DMS79 treated with DMSO at 0.1 percent for 48 hours (cell line): Measurements from ENCODE around the gene ST6GALNAC1.
A peak's percentile ranks its signal among the peaks of the same experiment; 100 is the strongest.
"Not testable (repeated sequence)": the region's sequence is repeated elsewhere in the genome, so short reads cannot be mapped to it uniquely, and the experiment has no call there.

Experiments
- DNase-seq: peaks from one replicate; lab custom pipeline; 2025; lab: John Stamatoyannopoulos, UW

The ST6GALNAC1 gene

GRCh38 chr17:76642994-76643393 is 563 bp downstream of the ST6GALNAC1 start:
- DNase-seq, result no peak

DNA sequence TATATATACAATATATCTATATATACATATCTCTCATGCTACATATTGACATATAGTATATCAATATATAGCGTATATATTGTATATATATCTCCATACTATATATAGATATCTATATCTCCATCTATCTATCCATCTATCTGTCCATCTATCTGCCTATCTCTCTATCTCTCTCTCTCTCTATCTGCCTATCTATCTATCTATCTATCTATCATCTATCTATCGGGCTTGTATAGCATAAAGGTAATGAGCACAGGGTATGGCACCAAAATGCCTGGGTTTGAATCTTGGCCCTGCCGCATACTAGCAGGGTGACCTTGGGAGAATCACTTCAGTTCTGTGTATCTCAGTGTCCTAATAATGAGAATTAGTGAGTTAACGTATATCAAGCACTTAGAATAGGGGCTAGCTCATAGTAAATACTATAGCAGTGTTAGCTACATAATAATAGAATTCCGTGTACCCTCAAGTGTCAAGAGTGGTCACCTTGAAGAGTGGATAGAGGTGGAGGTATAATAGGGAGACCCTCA is 1.5 kb downstream of the ST6GALNAC1 start:
- DNase-seq, result no peak

DNA sequence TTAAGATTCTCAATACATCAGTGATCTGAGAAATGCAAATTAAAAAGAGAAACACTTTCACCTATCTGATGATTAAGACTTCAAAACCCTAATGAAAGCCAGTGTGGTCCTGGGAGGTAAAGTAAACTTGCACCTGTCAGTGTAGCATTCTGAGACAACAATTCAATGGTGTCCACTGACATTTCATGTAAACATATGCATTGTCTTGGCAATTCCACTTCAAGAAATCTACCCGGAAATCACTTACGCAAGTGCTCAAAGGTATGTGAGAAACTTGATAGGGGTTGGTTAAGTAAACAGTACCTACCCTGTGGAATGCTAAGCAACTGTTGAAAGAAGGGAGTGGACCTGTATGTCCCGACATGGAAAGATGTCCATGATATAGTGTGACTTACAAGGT is 2.1 kb downstream of the ST6GALNAC1 start:
- DNase-seq, result no peak

DNA sequence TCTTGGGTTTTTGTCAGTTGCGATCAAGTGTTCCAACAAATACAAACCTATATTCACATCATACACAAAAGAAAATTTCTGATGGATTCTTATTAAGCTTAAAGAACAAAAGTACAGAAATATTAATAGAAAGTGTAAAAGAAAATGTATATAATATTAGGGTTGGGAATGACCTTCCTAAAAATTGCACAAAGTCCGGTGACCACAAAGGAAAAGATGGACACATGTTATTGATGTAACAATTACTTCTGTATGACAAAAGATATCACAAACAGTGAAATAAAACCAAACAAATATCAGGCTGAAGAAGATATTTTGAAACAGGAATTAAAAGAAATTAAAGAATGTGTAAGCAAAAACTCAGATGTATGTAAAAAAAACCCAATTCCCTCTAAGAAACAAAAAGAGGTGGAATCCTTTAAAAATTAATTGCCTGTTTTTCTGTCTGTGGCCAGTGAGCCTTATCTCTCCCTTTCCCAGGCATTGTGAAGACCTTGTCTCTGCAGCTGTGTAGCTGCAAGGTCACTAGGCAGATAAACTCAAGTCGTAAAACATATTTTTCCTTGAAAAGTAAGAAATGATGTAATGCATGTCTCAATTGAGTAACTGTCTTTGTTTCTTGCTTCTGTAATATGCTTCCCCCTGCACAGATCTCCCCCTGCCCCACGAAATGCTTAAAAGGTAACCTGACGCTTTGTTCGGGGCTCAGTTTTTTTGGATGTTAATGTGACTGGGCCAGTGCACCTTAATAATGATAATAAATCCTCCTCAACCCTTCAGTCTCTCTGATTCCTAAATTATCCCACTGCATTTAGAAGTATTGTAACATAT is 2.8 kb downstream of the ST6GALNAC1 start:
- DNase-seq, result no peak

DNA sequence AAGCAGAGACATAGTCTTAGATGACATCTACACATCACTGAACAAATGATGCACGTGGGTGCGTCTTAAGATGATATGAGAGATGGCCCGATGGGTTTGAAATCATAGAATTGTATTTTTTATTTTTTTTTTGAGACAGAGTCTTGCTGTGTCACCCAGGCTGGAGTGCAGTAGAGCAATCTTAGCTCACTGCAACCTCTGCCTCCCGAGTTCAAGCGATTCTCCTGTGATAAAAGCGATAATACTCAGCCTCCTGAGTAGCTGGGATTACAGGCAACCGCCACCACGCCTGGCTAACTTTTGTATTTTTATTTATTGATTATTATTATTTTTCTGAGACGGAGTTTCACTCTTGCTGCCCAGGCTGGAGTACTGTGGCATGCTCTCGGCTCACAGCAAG is 5.3 kb downstream of the ST6GALNAC1 start:
- no peak for DNase-seq

DNA sequence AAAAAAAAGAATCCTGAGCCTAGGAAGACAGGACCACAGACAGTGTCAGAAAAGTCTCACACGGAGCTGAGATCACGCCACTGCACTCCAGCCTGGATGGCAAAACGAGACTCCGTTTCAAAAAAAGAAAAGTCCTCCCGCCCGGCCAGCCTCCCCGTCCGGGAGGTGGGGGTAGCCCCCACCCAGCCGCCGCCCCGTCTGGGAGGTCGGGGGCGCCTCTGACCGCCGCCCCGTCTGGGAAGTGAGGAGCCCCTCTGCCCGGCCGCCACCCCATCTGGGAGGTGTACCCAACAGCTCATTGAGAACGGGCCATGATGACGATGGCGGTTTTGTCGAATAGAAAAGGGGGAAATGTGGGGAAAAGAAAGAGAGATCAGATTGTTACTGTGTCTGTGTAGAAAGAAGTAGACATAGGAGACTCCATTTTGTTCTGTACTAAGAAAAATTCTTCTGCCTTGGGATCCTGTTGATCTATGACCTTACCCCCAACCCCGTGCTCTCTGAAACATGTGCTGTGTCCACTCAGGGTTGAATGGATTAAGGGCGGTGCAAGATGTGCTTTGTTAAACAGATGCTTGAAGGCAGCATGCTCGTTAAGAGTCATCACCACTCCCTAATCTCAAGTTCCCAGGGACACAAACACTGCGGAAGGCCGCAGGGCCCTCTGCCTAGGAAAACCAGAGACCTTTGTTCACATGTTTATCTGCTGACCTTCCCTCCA is 6.9 kb downstream of the ST6GALNAC1 start:
- not testable (repeated sequence) for DNase-seq

- DNase-seq, result no peak
Observed at GRCh38 chr17:76635659-76636360, 7.7 kb downstream of the ST6GALNAC1 start.

- no peak for DNase-seq
Observed at GRCh38 chr17:76635039-76635438, 8.5 kb downstream of the ST6GALNAC1 start.

GRCh38 chr17:76633628-76634328 is 9.8 kb downstream of the ST6GALNAC1 start:
- DNase-seq, result no peak

GRCh38 chr17:76631821-76632565 is 11.6 kb downstream of the ST6GALNAC1 start:
- DNase-seq, result no peak

DNA sequence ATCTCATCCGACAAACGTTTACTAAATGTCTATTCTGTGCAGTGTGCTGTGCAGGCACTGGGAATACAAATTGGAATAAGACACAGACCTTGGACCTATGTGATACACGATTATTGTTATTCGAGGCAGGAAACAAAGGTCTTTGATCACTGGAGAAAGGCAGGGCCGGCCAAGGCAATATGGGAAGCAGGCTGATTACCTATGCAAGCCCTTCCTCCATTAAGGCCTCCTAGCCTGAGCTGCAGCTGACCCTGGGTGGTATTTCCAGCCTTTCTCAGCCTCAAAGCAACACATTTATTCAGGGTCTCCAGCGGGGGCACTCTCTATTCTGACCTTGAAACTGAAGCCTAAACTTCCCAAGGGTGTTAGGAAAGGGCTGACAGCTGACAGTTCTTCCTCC is 13.4 kb downstream of the ST6GALNAC1 start:
- no peak for DNase-seq

DNA sequence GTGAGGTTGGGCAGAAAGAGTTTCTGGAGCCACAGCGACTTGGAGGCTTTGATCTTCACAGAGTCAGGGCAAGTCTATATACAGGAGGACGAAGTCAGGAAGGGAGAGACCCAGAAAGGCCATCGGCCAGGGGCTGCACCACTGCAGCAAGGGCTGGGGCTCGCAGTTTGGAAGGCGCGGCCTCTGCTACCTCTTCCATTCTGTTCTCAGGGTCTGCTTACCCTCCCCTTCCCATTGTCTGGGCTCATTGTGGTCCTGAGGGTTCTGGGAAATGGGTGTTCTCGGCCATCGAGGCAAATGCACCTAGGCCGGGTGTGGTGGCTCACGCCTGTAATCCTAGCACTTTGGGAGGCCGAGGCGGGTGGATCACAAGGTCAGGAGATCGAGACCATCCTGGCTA is 16.0 kb downstream of the ST6GALNAC1 start:
- DNase-seq, result no peak

- DNase-seq, result no peak
Observed at GRCh38 chr17:76626442-76626841, 17.1 kb downstream of the ST6GALNAC1 start.

DNA sequence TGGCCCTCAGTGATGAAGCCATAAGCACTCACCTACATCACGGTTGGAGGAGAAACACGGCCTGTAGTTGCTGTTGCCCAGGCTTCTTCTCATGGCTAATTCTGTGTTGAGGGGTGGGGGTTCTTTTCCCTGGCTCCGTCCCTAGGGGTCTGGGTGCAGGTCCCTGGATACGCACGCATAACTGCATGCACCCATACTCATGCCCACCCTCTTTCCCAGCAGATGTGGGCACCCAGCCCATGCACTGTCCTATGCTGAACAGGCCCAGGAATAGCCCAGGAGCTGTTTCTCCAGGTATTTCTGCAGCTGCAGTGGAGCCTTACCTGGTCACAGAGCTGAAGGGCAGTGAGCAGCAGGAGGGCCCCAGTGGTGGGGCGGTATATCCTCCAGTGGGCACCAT is 18.1 kb downstream of the ST6GALNAC1 start:
- no peak for DNase-seq

DNA sequence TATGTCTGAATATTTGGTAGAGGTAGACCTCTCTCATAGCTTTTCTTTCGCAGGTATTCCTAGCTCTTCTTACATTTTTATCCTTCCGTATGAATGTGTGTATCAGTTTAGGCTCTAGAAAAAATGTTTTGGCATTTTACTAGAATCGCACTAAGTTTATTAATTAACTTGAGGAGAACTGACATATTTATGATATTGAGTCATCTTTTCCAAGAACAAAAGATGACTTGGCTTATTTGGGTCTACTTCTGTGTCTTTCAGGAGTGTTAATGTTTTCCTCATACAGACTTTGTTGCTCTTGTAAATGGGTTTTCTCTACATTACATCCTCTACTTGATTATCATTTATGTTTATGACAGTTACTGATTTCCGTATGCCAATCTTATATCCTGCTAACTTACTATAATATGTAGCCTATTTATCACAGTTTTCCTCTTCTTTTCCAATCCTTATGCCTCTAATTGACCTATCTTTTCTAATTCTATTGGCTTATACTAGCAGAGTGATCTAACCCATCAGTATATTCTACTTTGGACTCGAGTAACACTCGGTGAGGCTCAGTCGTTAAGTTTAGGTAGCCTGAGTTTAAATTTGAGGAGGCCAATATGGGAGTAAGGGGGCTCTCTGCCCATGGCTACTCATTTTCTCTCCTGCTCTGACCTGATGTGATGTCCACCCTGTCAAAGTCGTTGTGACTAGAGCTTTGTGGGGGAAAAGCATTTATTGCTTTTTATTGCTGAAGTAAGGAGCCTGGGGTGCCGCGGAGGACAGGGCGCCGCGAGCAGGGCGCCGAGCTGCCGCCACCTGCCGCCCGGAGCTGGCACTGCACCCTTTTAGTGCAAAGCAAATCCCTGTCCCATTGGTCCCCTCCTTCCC is 20.0 kb downstream of the ST6GALNAC1 start:
- peak; percentile 36 for DNase-seq

DNA sequence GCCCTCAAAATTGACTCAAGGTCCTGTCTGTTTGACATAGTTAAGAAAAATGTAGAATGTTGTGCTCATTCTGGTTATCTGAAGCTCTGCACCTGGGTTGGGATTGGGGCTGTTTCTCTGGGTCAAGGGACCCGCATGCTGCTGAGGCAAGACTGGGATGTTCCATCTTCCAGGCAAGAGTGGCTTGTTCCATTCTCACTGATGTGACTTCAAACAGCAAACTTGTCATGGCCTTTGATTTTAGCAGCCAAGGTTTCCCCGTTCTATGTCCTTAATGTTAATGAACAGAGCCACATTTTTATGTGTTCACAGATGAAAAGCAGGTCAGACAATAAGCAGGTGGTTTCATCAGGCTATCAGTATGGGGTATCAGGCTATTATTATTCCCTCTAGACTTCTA is 25.7 kb downstream of the ST6GALNAC1 start:
- no peak for DNase-seq

- no peak for DNase-seq
Observed at GRCh38 chr17:76614912-76615617, 28.5 kb downstream of the ST6GALNAC1 start.

GRCh38 chr17:76614064-76614759 is 29.3 kb downstream of the ST6GALNAC1 start:
- DNase-seq, result not testable (repeated sequence)
